GM19023 (cell line): Measurements from ENCODE around the gene MCF2L.
"Not testable (repeated sequence)": the region's sequence is repeated elsewhere in the genome, so short reads cannot be mapped to it uniquely, and the experiment has no call there.

Experiments used
- ATAC-seq: cut with Tn5 transposase; IDR thresholded peaks from one replicate; pipeline ENCODE4 v1.9.1; 2021; ENCODE audit warnings: mild to moderate bottlenecking, moderate library complexity; ENCODE audit not compliant: unreplicated experiment

The MCF2L gene

GRCh38 chr13:113043931-113044330 lies 74.9 kb downstream of the MCF2L start:
- no peak for ATAC-seq

- ATAC-seq: no peak
Measured at GRCh38 chr13:113044391-113045114, 75.5 kb downstream of the MCF2L start.

- no peak for ATAC-seq
Measured at GRCh38 chr13:113045251-113046127, 76.5 kb downstream of the MCF2L start.

GRCh38 chr13:113046128-113046882 lies 77.3 kb downstream of the MCF2L start:
- ATAC-seq: no peak

GRCh38 chr13:113046883-113047244 lies 77.8 kb downstream of the MCF2L start:
- no peak for ATAC-seq

- no peak for ATAC-seq
Measured at GRCh38 chr13:113047587-113047986, 78.6 kb downstream of the MCF2L start.

- no peak for ATAC-seq
Measured at GRCh38 chr13:113048766-113049165, 79.8 kb downstream of the MCF2L start.

- no peak for ATAC-seq
Measured at GRCh38 chr13:113049521-113049941, 80.5 kb downstream of the MCF2L start.

GRCh38 chr13:113049981-113050380 lies 81.0 kb downstream of the MCF2L start:
- no peak for ATAC-seq

GRCh38 chr13:113050734-113051431 lies 81.9 kb downstream of the MCF2L start:
- no peak for ATAC-seq

GRCh38 chr13:113051641-113052040 lies 82.6 kb downstream of the MCF2L start:
- no peak for ATAC-seq

GRCh38 chr13:113052206-113052605 lies 83.2 kb downstream of the MCF2L start:
- no peak for ATAC-seq

- ATAC-seq: no peak
Measured at GRCh38 chr13:113052971-113053370, 84.0 kb downstream of the MCF2L start.

- ATAC-seq: no peak
Measured at GRCh38 chr13:113053376-113053775, 84.4 kb downstream of the MCF2L start.

- no peak for ATAC-seq
Measured at GRCh38 chr13:113053801-113054604, 85.0 kb downstream of the MCF2L start.

GRCh38 chr13:113057084-113057483 lies 88.1 kb downstream of the MCF2L start:
- ATAC-seq: no peak

- not testable (repeated sequence) for ATAC-seq
Measured at GRCh38 chr13:113057559-113057958, 88.5 kb downstream of the MCF2L start.

GRCh38 chr13:113058129-113058987 lies 89.3 kb downstream of the MCF2L start:
- ATAC-seq: no peak
